Astrocyte of the cerebellum (primary cell): ENCODE data around the gene HDAC4.

Source experiments
- DNase-seq: peaks from one replicate; pipeline ENCODE4 v3.0.0-alpha.2; 2011; ENCODE audit warnings: low read depth
- H3K4me3 ChIP-seq: 2 replicates; pipeline ENCODE4 v1.5.1; 2011; ENCODE audit warnings: mild to moderate bottlenecking, low read depth, low read length, moderate library complexity
- CTCF ChIP-seq: IDR thresholded peaks from 2 replicates; pipeline ENCODE4 v1.5.1; 2012; ENCODE audit warnings: low read length, low read depth, moderate library complexity, mild to moderate bottlenecking; ENCODE audit errors: missing control alignments
- in situ Hi-C: cut with HindIII; loops from 2 replicates; pipeline ENCODE4 v1.10.0; 2017; ENCODE audit warnings: low sequenced_read_pairs

Gene HDAC4

GRCh38 chr2:239253701-239254436 is 147.0 kb downstream of the HDAC4 start:
- in situ Hi-C loops, result no loop called here
- TF ChIP-seq CTCF, result no peak
- H3K4me3 ChIP-seq, result no peak overlapping the region
- no peak for DNase-seq

GRCh38 chr2:239253264-239253663 is 147.6 kb downstream of the HDAC4 start:
- no peak overlapping the region for H3K4me3 ChIP-seq
- DNase-seq, result no peak
- in situ Hi-C loops, result no loop called here
- TF ChIP-seq CTCF, result no peak

- in situ Hi-C loops, result no loop called here
- H3K4me3 ChIP-seq, result no peak overlapping the region
- TF ChIP-seq CTCF, result no peak
- DNase-seq, result no peak
Observed at GRCh38 chr2:239252801-239253200, 148.0 kb downstream of the HDAC4 start.

- no peak overlapping the region for H3K4me3 ChIP-seq
- no peak for TF ChIP-seq CTCF
- in situ Hi-C loops, result no loop called here
Observed at GRCh38 chr2:239252393-239252792, 148.4 kb downstream of the HDAC4 start.

GRCh38 chr2:239251971-239252370 is 148.8 kb downstream of the HDAC4 start:
- DNase-seq, result no peak
- TF ChIP-seq CTCF, result no peak
- H3K4me3 ChIP-seq, result no peak overlapping the region
- in situ Hi-C loops, result no loop called here

More at GRCh38 chr2:239252393-239252792, 148.4 kb downstream of the HDAC4 start:
- DNase-seq, result no peak

- no peak overlapping the region for H3K4me3 ChIP-seq
- no peak for TF ChIP-seq CTCF
- DNase-seq, result no peak
- in situ Hi-C loops, result no loop called here
Observed at GRCh38 chr2:239250216-239251081, 150.4 kb downstream of the HDAC4 start.
